Progenitor cell of endocrine pancreas (in vitro differentiated cells): ENCODE measurements around the gene MYL3. TPM values are rescaled to one million over a fixed set of nuclear protein-coding genes. Genes with fewer than 3 reads are reported as not detected.

Experiments
- DNase-seq: peaks from one replicate; pipeline ENCODE4 v3.0.0; 2021; ENCODE audit warnings: low spot score; ENCODE audit not compliant: unreplicated experiment
- H3K27ac Mint-ChIP-seq: 2 replicates; pipeline ENCODE4 v1.8.0; 2021; ENCODE audit warnings: mild to moderate bottlenecking, moderate library complexity, mixed read lengths
- H3K27me3 Mint-ChIP-seq: 2 replicates; pipeline ENCODE4 v1.8.0; 2021; ENCODE audit warnings: mixed read lengths
- H3K36me3 Mint-ChIP-seq: 2 replicates; pipeline ENCODE4 v1.8.0; 2022; ENCODE audit warnings: mixed read lengths; ENCODE audit not compliant: insufficient read depth
- H3K4me1 Mint-ChIP-seq: 2 replicates; pipeline ENCODE4 v1.8.0; 2021; ENCODE audit warnings: low read depth, mixed read lengths
- H3K4me3 Mint-ChIP-seq: 2 replicates; pipeline ENCODE4 v1.8.0; 2021; ENCODE audit warnings: low read depth, mild to moderate bottlenecking, moderate library complexity, mixed read lengths
- H3K9me3 Mint-ChIP-seq: 2 replicates; pipeline ENCODE4 v1.8.0; 2021; ENCODE audit warnings: low read depth, mixed read lengths
- total RNA-seq: library from RNA; stranded (reverse); gene quantifications from 2 replicates; pipeline ENCODE4 v1.2.1, GENCODE V29; 2021
- TF ChIP-seq, protein P1 (sequence below): fragments of 200-600 bp; sonication (generic); IDR thresholded peaks from one replicate; pipeline ENCODE4 v1.5.0; 2021; ENCODE audit warnings: antibody characterized with exemption, mild to moderate bottlenecking; ENCODE audit not compliant: unreplicated experiment

The MYL3 gene
- total RNA-seq, 1 donor from 2014 or later = not detected

DNA sequence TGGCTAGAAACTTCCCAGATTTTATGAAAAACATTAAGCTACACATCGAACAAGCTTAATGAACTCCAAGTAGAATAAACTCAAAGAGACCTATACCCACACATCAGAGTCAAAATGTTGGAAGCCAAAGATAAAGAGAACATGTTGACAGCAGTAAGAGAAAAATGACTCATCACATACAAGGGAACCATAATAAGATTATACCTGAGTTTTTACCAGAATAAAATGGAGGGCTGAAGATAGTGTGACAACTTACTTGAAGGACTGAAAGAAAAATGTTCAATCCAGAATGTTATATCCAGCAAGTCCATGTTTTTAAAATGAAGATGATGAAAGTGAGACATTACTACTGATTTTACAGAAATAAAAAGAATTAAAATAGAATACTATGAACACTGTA is 22.8 kb downstream of the MYL3 start:
- peaks cover 2% of the 10 kb centered on the region for H3K4me1 Mint-ChIP-seq
- H3K4me3 Mint-ChIP-seq = no peak overlapping the region
- H3K9me3 Mint-ChIP-seq = peaks cover 42% of the 10 kb centered on the region
- no peak for DNase-seq
- TF ChIP-seq, protein P1, sequence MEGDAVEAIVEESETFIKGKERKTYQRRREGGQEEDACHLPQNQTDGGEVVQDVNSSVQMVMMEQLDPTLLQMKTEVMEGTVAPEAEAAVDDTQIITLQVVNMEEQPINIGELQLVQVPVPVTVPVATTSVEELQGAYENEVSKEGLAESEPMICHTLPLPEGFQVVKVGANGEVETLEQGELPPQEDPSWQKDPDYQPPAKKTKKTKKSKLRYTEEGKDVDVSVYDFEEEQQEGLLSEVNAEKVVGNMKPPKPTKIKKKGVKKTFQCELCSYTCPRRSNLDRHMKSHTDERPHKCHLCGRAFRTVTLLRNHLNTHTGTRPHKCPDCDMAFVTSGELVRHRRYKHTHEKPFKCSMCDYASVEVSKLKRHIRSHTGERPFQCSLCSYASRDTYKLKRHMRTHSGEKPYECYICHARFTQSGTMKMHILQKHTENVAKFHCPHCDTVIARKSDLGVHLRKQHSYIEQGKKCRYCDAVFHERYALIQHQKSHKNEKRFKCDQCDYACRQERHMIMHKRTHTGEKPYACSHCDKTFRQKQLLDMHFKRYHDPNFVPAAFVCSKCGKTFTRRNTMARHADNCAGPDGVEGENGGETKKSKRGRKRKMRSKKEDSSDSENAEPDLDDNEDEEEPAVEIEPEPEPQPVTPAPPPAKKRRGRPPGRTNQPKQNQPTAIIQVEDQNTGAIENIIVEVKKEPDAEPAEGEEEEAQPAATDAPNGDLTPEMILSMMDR = no peak
- peaks cover 13% of the 10 kb centered on the region for H3K36me3 Mint-ChIP-seq
- H3K27ac Mint-ChIP-seq = no peak overlapping the region
- no peaks in the 10 kb centered on the region for H3K27me3 Mint-ChIP-seq

DNA sequence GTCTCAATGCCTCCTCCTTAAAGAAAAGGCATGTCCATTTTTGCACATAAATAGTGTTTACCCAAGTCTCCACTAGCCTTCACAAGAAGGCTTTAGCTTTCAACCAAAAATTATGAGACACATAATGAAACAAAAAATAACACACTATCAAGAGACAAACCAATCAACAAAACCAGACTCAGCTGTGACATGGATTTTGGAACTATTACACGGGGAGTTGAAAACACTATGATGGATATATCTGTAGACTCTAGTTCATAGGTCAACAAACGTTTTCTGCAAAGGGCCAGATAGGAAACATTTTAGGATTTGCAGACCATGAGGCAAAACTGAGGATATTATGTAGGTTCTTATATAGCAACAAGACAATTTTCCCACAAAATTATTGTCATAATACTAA is 24.9 kb downstream of the MYL3 start:
- Mint-ChIP-seq H3K4me1 (peaks cover 2% of the 10 kb centered on the region), H3K36me3 (peaks cover 13% of the 10 kb centered on the region), H3K27me3 (no peaks in the 10 kb centered on the region), H3K27ac (no peak overlapping the region), H3K9me3 (peaks cover 42% of the 10 kb centered on the region), H3K4me3 (no peak overlapping the region)
- DNase-seq = no peak
- TF ChIP-seq, protein P1 = no peak

DNA sequence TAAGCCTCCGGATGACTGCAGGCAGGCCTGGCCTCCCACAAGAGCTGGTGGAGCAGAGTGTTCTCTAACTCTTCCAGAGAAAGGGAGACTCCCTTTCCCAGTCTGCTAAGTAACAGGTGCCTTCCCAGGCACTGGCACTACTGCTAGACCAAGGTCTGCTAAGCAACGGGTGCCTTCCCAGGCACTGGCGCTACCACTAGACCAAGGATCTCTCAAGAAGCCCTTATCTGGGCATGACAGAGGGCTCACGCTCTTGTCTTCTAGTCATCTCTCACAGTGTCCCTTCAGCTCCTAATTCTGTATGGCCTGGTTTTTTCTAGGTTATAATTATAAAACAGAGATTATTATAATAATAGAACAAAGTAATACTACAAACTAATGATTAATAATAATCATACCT is 27.8 kb downstream of the MYL3 start:
- no peak for DNase-seq
- TF ChIP-seq, protein P1 = no peak
- peaks cover 2% of the 10 kb centered on the region for H3K4me1 Mint-ChIP-seq
- no peak overlapping the region for H3K4me3 Mint-ChIP-seq
- H3K36me3 Mint-ChIP-seq = peaks cover 7% of the 10 kb centered on the region
- H3K27ac Mint-ChIP-seq = no peak overlapping the region
- H3K9me3 Mint-ChIP-seq = peaks cover 23% of the 10 kb centered on the region
- H3K27me3 Mint-ChIP-seq = peaks cover 7% of the 10 kb centered on the region

DNA sequence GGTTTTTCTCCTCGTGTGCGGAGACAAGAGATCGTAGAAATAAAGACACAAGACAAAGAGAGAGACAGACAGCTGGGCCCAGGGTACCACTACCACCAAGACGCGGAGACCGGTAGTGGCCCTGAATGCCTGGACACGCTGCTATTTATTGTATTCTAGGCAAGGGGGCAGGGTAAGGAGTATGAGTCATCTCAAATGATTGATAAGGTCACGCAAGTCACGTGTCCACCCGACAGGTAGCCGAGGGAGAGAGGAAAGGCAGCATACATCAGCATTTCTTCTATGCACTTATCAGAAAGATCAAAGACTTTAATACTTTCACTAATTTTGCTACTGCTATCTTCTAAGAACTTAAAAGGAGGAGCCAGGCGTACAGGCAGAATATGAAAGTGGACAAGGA is 28.2 kb downstream of the MYL3 start:
- peaks cover 7% of the 10 kb centered on the region for H3K36me3 Mint-ChIP-seq
- H3K4me1 Mint-ChIP-seq = peaks cover 2% of the 10 kb centered on the region
- TF ChIP-seq, protein P1 = no peak
- H3K4me3 Mint-ChIP-seq = no peak overlapping the region
- DNase-seq = no peak
- no peak overlapping the region for H3K27ac Mint-ChIP-seq
- H3K27me3 Mint-ChIP-seq = peaks cover 7% of the 10 kb centered on the region
- peaks cover 20% of the 10 kb centered on the region for H3K9me3 Mint-ChIP-seq

DNA sequence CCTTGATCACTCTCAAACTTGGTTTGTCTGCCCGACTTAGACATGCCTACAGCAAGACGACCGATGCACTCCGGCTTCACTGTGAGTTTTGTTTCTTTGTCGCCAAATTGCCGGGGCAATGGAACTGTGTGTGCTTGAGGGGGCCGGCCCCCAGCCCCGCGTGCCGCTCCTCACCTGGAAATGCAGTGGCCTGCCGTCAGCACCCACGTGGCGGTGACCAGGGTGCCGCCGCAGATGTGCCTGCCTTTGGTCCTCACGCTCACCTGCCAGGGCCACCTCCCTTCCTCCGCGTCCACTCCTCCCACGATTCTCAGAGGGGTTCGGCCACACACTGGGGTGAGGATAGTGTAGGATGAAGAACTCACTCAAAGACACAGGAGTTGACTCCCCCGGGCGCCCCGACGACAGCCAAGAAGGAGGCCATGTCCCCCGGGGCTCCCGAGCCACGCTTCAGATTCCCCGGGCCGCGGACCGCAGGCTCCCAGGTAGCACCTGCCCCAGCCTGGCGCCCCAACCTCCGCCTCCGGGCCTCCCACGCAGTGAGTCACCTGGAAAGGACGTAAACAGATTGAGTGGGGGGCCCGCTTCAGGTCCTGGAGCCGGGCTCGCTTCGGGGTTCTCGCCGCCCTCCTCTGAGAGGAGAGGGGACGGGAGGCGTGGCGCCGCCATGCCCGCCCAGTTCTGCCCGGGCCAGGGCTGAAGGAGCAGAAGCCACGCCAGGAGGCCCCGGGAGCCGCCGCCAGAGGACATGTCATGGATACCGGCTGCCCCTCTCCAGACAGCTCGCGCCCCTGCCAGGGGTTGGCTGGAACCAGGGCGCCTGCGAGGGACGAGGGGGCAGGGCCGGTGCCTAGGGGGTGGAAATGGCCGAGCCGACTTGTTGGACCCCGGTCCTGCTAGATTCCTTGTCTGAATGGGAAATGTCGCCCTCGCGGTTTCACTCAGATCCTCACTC is 29.6 kb downstream of the MYL3 start:
- peaks cover 2% of the 10 kb centered on the region for H3K36me3 Mint-ChIP-seq
- TF ChIP-seq, protein P1 = no peak
- peaks cover 13% of the 10 kb centered on the region for H3K9me3 Mint-ChIP-seq
- H3K27me3 Mint-ChIP-seq = peaks cover 7% of the 10 kb centered on the region
- no peak for DNase-seq
- H3K27ac Mint-ChIP-seq = no peak overlapping the region
- H3K4me3 Mint-ChIP-seq = no peak overlapping the region
- H3K4me1 Mint-ChIP-seq = peaks cover 2% of the 10 kb centered on the region
